RWPE2 (cell line): ENCODE results near the gene BRPF3.
A peak's percentile ranks its signal among the peaks of the same experiment; 100 is the strongest.

Experiments
- ATAC-seq: fragments of 200-7000 bp; cut with Tn5 transposase; 3 replicates; pipeline ENCODE4 v1.9.1; 2021; ENCODE audit warnings: low read depth
- DNase-seq: peaks from one replicate; pipeline ENCODE4 v3.0.0-alpha.2; 2020; ENCODE audit warnings: low spot score
- H3K27ac ChIP-seq: fragments of 450-650 bp; 2 replicates; pipeline ENCODE4 v1.5.1; 2017; ENCODE audit warnings: mild to moderate bottlenecking; ENCODE audit not compliant: poor library complexity, severe bottlenecking
- H3K27me3 ChIP-seq: fragments of 250-450 bp; sonication (Bioruptor Pico); 2 replicates; pipeline ENCODE4 v1.5.1; 2021; ENCODE audit warnings: mild to moderate bottlenecking, moderate library complexity; ENCODE audit not compliant: insufficient read depth, poor library complexity, severe bottlenecking
- H3K36me3 ChIP-seq: fragments of 250-450 bp; sonication (Bioruptor Pico); 2 replicates; pipeline ENCODE4 v1.5.1; 2020; ENCODE audit warnings: low read depth, mild to moderate bottlenecking, moderate library complexity
- H3K4me1 ChIP-seq: fragments of 250-450 bp; sonication (Bioruptor Pico); 2 replicates; pipeline ENCODE4 v1.5.1; 2021; ENCODE audit warnings: mild to moderate bottlenecking, moderate library complexity; ENCODE audit not compliant: insufficient read depth, poor library complexity, severe bottlenecking
- H3K4me3 ChIP-seq: fragments of 250-450 bp; sonication (Bioruptor Pico); 2 replicates; pipeline ENCODE4 v1.5.1; 2021; ENCODE audit warnings: mild to moderate bottlenecking, moderate library complexity; ENCODE audit not compliant: severe bottlenecking
- H3K9me3 ChIP-seq: fragments of 250-450 bp; sonication (Bioruptor Pico); 2 replicates; pipeline ENCODE4 v1.5.1; 2021; ENCODE audit warnings: mild to moderate bottlenecking, moderate library complexity; ENCODE audit not compliant: severe bottlenecking
- TF ChIP-seq, protein P1 (sequence below): fragments of 450-650 bp; IDR thresholded peaks from one replicate; pipeline ENCODE4 v1.5.1; 2017; ENCODE audit warnings: mild to moderate bottlenecking, moderate library complexity; ENCODE audit not compliant: poor library complexity, severe bottlenecking

BRPF3 gene

DNA sequence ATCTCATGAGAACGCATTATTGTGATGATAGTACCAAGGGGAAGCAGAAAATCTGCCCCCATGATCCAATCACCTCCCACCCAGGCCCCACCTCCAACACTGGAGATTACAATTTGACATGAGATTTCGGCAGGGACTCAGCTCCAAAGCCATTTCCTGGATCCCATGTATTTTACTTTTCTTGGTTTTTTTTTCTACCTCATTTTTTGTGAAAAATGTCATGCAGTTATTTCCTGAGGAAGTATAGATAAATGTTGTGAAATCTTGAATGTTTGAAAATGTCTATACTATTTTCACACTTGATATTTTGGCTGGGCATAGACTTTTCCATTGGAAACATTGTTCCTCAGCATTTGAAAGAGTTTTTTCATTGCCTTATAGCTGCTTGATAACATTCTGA lies 9.1 kb upstream of the BRPF3 start:
- H3K9me3 ChIP-seq = no peaks in the 10 kb centered on the region
- DNase-seq = no peak
- no peaks in the 10 kb centered on the region for H3K4me1 ChIP-seq
- no peak for ATAC-seq
- H3K27ac ChIP-seq = no peak overlapping the region
- TF ChIP-seq, protein P1, sequence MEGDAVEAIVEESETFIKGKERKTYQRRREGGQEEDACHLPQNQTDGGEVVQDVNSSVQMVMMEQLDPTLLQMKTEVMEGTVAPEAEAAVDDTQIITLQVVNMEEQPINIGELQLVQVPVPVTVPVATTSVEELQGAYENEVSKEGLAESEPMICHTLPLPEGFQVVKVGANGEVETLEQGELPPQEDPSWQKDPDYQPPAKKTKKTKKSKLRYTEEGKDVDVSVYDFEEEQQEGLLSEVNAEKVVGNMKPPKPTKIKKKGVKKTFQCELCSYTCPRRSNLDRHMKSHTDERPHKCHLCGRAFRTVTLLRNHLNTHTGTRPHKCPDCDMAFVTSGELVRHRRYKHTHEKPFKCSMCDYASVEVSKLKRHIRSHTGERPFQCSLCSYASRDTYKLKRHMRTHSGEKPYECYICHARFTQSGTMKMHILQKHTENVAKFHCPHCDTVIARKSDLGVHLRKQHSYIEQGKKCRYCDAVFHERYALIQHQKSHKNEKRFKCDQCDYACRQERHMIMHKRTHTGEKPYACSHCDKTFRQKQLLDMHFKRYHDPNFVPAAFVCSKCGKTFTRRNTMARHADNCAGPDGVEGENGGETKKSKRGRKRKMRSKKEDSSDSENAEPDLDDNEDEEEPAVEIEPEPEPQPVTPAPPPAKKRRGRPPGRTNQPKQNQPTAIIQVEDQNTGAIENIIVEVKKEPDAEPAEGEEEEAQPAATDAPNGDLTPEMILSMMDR = no peak
- H3K36me3 ChIP-seq = no peaks in the 10 kb centered on the region
- H3K4me3 ChIP-seq = no peak overlapping the region
- no peaks in the 10 kb centered on the region for H3K27me3 ChIP-seq

DNA sequence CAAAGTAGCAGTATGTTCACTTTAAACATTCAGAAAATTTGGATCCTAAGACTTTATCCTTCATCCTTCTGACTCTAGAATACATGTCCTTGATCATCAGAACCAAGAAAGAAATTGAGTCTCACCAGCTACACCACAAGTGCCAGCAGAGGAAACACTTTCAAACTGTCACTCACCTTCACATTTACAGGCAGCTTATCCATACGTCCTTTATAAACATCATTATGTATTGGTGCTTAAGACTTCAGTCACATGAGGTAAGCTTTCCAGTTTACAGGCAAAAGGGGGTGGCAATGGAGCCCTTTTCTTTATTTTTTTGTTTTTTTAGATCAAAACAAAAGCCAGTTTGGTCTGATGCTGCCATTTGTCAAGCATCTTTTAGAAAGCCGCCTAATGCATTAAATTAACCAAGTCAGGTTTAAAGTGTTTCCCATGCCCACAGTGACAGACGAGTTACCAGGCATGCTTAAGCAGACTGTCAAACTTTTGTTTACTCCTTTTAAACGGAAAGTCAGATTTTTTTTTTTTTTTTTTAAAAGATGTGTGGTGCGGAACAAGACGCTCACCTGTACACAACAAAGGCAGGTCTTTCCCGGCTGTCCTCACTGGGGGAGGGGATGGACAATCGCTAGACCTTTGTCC lies 952 bp upstream of the BRPF3 start:
- DNase-seq (no peak), ATAC-seq (no peak)
- peaks cover 2% of the 10 kb centered on the region for H3K36me3 ChIP-seq
- peak overlapping the region; percentile 74 for H3K27ac ChIP-seq
- no peaks in the 10 kb centered on the region for H3K4me1 ChIP-seq
- TF ChIP-seq, protein P1 = no peak
- no peaks in the 10 kb centered on the region for H3K9me3 ChIP-seq
- no peaks in the 10 kb centered on the region for H3K27me3 ChIP-seq
- peak overlapping the region; percentile 95 for H3K4me3 ChIP-seq

DNA sequence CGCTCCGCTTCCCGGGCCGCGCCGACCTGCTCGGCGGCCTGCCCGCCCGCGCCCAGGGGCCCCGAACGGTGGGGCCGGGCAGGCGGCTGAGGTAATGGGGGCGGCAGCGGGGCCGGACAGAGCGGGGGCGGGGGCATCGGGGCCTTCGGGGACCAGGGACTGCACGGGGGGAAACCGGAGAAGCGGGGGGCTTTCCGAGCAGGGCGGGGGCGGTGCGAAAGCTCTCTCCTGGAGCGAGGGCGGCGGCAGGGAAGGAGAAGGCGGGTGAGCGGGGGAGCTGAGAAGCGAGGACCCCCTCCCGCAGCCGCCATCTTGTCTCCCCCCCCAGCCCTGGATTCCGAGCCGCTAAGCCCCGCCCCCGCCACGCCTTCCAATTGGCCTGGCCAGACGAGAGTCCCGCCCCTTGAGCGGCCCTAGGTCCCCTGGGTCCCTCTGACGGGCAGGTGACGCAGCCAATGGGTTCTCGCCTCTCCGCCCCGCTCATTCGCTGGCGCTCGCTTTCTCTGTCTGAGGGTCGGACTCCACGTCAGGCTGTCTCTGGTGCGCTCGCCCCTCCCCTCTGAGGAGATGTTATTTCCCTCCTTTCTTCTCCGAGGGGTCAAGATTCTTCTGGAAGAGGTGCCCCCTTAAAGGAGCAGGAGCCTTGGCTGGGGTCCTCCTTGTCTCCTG lies 470 bp downstream of the BRPF3 start:
- Histone ChIP-seq H3K27me3 (no peaks in the 10 kb centered on the region), H3K27ac (peak overlapping the region; percentile 74), H3K4me1 (no peaks in the 10 kb centered on the region), H3K4me3 (peak overlapping the region; percentile 95), H3K9me3 (no peaks in the 10 kb centered on the region), H3K36me3 (peaks cover 17% of the 10 kb centered on the region)
- DNase-seq (peak; percentile 98), ATAC-seq (peak; percentile 98)
- TF ChIP-seq, protein P1 = no peak

DNA sequence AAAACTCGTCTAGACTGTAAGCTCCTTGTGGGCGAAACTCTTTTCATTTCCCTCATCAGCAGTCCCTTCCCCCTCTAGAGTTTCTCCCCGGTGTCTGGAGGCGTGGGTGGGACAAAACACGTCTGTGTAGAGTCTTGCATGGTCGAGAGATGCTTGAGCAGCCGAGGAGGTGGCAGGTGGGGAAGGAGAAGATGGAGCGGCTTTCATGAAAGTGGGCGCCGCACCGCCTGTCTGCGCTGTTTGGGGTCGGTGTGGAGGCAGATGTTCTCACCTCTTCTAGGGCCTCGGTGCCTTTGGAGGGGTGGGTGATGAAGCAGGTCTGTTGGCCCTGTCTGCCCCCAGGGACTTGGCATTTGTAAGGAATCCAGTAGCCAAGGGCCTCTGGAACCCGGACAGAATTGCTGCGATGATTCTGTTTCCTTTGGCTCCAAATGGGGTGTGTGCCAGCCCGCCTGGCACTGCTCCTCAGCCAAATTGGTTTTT lies 1.2 kb downstream of the BRPF3 start:
- ATAC-seq = no peak
- no peak for DNase-seq
- H3K4me1 ChIP-seq = no peaks in the 10 kb centered on the region
- peaks cover 24% of the 10 kb centered on the region for H3K36me3 ChIP-seq
- no peaks in the 10 kb centered on the region for H3K9me3 ChIP-seq
- no peaks in the 10 kb centered on the region for H3K27me3 ChIP-seq
- TF ChIP-seq, protein P1 = no peak
- H3K4me3 ChIP-seq = peak overlapping the region; percentile 95
- no peak overlapping the region for H3K27ac ChIP-seq

DNA sequence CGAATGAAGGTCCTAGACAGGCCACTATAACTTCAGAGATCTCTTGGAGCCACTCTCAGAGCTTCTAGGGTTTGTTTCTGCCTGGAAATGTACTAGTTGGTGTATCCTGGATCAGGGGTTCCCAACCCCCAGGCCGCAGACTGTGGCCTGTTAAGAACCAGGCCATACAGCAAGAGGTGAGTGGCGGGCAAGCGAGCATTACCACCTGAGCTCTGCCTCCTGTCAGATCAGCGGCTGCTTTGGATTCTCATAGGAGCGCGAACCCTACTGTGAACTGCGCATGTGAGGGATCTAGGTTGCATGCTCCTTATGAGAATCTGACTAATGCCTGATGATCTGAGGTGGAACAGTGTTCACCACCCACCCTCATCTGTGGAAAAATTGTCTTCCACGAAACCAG lies 2.4 kb downstream of the BRPF3 start:
- Histone ChIP-seq H3K4me1 (no peaks in the 10 kb centered on the region), H3K9me3 (no peaks in the 10 kb centered on the region), H3K4me3 (no peak overlapping the region), H3K36me3 (peaks cover 31% of the 10 kb centered on the region), H3K27ac (no peak overlapping the region), H3K27me3 (no peaks in the 10 kb centered on the region)
- ATAC-seq (no peak), DNase-seq (no peak)
- TF ChIP-seq, protein P1 = no peak
